NCI-H2227 (cell line): ENCODE results near the gene SLX9.

Experiments
- DNase-seq: peaks from one replicate; lab custom pipeline; 2025; ENCODE audit not compliant: unreplicated experiment; lab: John Stamatoyannopoulos, UW

The SLX9 gene

GRCh38 chr21:45001134-45002095 lies 61.6 kb downstream of the SLX9 start:
- no peak for DNase-seq

- no peak for DNase-seq
Measured at GRCh38 chr21:45002381-45003204, 62.8 kb downstream of the SLX9 start.

GRCh38 chr21:45003331-45004058 lies 63.7 kb downstream of the SLX9 start:
- no peak for DNase-seq

GRCh38 chr21:45004059-45004422 lies 64.2 kb downstream of the SLX9 start:
- DNase-seq: no peak

GRCh38 chr21:45004481-45005247 lies 64.8 kb downstream of the SLX9 start:
- DNase-seq: no peak

- no peak for DNase-seq
Measured at GRCh38 chr21:45006536-45007095, 66.8 kb downstream of the SLX9 start.

- no peak for DNase-seq
Measured at GRCh38 chr21:45009616-45010015, 69.8 kb downstream of the SLX9 start.

GRCh38 chr21:45010096-45010495 lies 70.3 kb downstream of the SLX9 start:
- DNase-seq: no peak

- no peak for DNase-seq
Measured at GRCh38 chr21:45010860-45011259, 71.0 kb downstream of the SLX9 start.

- no peak for DNase-seq
Measured at GRCh38 chr21:45011426-45011825, 71.6 kb downstream of the SLX9 start.

- DNase-seq: no peak
Measured at GRCh38 chr21:45011911-45012661, 72.3 kb downstream of the SLX9 start.

- no peak for DNase-seq
Measured at GRCh38 chr21:45012662-45013259, 72.9 kb downstream of the SLX9 start.

GRCh38 chr21:45013260-45013841 lies 73.5 kb downstream of the SLX9 start:
- no peak for DNase-seq

- no peak for DNase-seq
Measured at GRCh38 chr21:45014747-45015468, 75.1 kb downstream of the SLX9 start.

GRCh38 chr21:45015469-45015860 lies 75.6 kb downstream of the SLX9 start:
- DNase-seq: no peak

- no peak for DNase-seq
Measured at GRCh38 chr21:45016031-45016405, 76.2 kb downstream of the SLX9 start.

GRCh38 chr21:45016406-45017038 lies 76.7 kb downstream of the SLX9 start:
- DNase-seq: no peak
